Measurements from ENCODE around the gene EFCAB10.

EFCAB10 gene

DNA sequence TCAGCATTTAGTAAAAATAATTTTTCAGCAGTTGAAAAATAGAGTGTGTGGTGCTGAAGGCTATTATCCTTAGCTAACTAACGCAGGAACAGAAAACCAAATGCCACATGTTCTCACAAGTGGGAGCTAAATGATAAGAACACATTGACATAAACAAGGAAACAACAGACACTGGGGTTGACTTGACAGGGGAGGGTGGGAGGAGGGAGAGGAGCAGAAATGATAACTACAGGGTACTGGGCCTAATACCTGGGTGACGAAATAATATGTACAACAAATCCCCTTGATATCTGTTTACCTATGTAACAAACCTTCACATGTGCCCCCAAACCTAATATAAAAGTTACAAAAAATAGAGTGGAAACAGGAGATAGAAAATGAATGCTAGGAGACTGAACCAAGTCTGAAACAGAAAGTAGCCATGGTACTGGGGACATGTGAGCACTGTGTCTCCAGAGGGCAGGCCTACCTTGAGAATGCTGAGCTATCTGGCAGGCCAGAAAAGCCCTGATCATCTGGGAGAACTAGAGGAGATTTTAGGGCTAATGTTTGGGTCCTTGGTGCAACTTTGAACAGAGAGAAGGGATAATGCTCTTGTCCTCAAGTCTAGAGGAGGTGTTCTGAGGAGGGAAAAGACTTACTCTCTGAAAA lies 4.7 kb upstream of the EFCAB10 start:
- Mint-ChIP-seq H3K36me3 (ENCODE audit: low read depth) (no peaks in the 10 kb centered on the region), H3K4me1 (ENCODE audit: low read depth) (peaks cover 15% of the 10 kb centered on the region), H3K9me3 (peaks cover 11% of the 10 kb centered on the region), H3K27me3 (ENCODE audit: low read depth) (no peaks in the 10 kb centered on the region), H3K27ac (peak overlapping the region; percentile 43), H3K4me3 (no peak overlapping the region)

DNA sequence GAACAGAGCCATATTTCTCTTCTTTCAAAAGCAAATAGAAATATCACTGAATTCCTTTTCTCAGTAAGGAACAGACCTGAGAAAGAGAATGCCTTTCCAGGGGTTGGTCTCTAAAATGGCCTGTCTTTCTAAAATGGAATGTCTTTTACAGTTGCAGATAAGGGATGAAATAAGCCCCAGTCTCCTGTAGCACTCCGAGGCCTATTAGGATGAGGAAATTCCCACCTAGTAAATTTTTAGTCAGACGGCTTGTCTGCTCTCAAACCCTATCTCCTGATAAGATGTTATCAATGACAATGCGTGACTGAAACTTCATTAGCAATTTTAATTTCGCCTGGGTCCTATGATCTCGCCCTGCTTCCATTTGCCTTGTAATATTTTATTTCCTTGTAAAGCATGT lies 2.9 kb upstream of the EFCAB10 start:
- Mint-ChIP-seq H3K36me3 (ENCODE audit: low read depth) (no peaks in the 10 kb centered on the region), H3K4me1 (ENCODE audit: low read depth) (peaks cover 13% of the 10 kb centered on the region), H3K27ac (no peak overlapping the region), H3K4me3 (no peak overlapping the region), H3K9me3 (peaks cover 11% of the 10 kb centered on the region), H3K27me3 (ENCODE audit: low read depth) (no peaks in the 10 kb centered on the region)

DNA sequence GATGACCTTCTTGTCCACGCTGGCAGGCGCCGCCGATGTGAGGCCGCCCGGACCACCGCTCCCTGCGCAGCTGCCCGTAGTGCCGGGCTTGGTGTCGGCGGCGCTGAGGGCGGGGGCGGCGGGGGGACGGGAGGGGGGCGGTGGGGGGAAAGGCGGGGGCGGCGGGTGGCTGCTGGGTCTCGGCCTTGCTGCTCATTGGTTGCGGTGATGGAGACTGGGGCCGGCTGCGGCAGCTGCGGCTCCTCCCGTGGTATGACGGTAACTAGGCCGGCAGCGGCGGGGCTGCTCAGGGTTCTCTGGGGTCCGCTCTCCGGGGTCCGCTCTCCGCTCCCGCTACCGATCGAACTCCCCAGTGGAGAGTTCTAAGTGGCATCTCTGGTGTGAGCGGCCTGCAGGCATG lies 1.8 kb upstream of the EFCAB10 start:
- no peak overlapping the region for H3K27ac Mint-ChIP-seq
- no peaks in the 10 kb centered on the region for H3K36me3 Mint-ChIP-seq (ENCODE audit: low read depth)
- peaks cover 11% of the 10 kb centered on the region for H3K9me3 Mint-ChIP-seq
- H3K27me3 Mint-ChIP-seq (ENCODE audit: low read depth): no peaks in the 10 kb centered on the region
- H3K4me3 Mint-ChIP-seq: no peak overlapping the region
- peaks cover 11% of the 10 kb centered on the region for H3K4me1 Mint-ChIP-seq (ENCODE audit: low read depth)

DNA sequence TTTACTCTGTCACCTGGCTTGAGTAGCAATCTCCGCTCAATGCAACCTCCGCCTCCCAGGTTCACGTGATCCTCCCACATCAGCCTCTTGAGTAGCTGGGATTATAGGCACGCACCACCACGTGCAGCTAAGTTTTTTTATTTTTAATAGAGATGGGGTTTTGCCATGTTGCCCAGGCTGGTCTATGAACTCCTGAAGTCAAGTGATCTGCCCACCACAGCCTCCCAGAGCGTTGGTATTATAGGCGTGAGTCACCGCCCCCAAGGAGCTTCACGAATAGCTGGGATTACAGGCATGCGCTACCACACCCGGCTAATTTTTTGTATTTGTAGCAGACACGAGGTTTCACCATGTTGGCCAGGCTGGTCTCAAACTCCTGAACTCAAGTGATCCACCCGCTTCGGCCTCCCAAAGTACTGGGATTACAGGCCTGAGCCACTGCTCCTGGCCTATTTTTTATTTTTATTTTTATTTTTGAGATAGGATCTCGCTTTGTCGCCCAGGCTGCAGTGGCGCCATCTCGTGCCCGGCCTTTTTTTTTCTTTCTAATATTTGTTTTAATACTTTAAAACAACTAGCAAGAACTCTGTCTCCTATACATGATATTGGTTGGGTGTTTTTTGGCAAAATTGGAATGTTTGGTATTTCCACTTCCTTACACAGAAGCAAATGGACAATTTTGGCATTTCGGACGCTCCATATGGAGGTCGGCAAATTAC lies 1.1 kb downstream of the EFCAB10 start:
- Mint-ChIP-seq H3K27ac (no peak overlapping the region), H3K27me3 (ENCODE audit: low read depth) (no peaks in the 10 kb centered on the region), H3K9me3 (peaks cover 11% of the 10 kb centered on the region), H3K4me1 (ENCODE audit: low read depth) (peaks cover 6% of the 10 kb centered on the region), H3K4me3 (no peak overlapping the region), H3K36me3 (ENCODE audit: low read depth) (no peaks in the 10 kb centered on the region)

DNA sequence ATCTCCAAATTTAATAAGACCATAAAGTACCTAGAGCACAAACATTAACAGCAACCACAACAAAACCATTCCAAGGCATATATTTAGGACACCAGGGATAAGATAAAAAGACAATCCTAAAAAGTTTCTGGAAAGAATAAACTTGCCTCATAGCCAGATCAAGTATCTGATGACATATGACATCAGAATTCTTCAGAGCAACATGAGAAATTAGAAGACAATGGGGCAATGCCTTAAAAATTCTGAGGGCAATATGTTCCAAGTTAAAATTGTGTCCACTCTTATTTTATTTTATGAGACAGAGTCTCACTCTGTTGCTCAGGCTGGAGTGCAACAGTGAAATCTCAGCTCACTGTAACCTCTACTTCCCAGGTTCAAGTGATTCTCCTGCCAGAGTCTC lies 2.8 kb downstream of the EFCAB10 start:
- H3K36me3 Mint-ChIP-seq (ENCODE audit: low read depth): no peaks in the 10 kb centered on the region
- H3K27ac Mint-ChIP-seq: no peak overlapping the region
- no peak overlapping the region for H3K4me3 Mint-ChIP-seq
- peaks cover 6% of the 10 kb centered on the region for H3K4me1 Mint-ChIP-seq (ENCODE audit: low read depth)
- H3K9me3 Mint-ChIP-seq: no peaks in the 10 kb centered on the region
- H3K27me3 Mint-ChIP-seq (ENCODE audit: low read depth): no peaks in the 10 kb centered on the region

DNA sequence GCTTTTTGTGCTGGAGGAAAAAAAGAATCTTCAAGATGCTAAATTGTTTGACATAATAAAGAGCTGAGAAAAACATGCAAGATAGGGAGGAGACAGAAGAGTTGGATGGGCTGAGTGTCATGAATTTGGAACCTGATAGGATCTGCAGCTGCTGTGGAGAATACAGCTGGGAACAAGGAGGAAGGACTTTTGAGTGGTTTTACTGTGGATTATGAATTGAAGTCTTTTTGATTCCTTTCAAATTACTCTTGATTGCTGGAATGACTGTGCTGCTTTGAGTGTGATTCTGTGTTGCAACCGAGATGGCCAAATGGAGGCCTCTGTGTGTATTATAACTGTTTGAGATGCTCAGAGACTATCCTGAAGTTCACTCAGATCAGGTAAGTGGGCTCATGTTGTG lies 4.0 kb downstream of the EFCAB10 start:
- H3K4me3 Mint-ChIP-seq: no peak overlapping the region
- H3K27ac Mint-ChIP-seq: no peak overlapping the region

DNA sequence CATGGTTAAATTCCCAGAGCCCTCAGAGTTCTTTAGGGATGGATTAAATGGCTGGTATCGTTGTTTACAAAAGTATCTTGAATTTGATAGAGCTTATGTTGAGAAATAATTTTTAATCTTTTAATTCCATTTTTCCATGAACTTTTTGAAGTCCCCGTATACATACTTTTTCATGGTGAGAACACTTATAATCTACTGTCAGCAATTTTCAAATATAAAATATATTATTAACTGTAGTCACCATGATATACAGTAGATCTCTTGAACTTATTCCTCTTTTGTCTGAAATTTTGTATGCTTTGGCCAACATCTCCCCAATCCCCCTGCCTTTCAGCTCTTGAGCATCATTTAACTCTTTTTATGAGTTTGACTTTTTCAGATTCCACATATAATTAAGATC lies 9.4 kb downstream of the EFCAB10 start:
- Mint-ChIP-seq H3K4me3 (no peak overlapping the region), H3K36me3 (ENCODE audit: low read depth) (peaks cover 14% of the 10 kb centered on the region), H3K9me3 (no peaks in the 10 kb centered on the region), H3K27me3 (ENCODE audit: low read depth) (no peaks in the 10 kb centered on the region), H3K4me1 (ENCODE audit: low read depth) (no peaks in the 10 kb centered on the region), H3K27ac (no peak overlapping the region)

More for the DNA sequence above, 4.0 kb downstream of the EFCAB10 start:
- H3K36me3 Mint-ChIP-seq (ENCODE audit: low read depth): peaks cover under 1% of the 10 kb centered on the region
- no peaks in the 10 kb centered on the region for H3K27me3 Mint-ChIP-seq (ENCODE audit: low read depth)
- H3K9me3 Mint-ChIP-seq: no peaks in the 10 kb centered on the region
- H3K4me1 Mint-ChIP-seq (ENCODE audit: low read depth): peaks cover 6% of the 10 kb centered on the region

DNA sequence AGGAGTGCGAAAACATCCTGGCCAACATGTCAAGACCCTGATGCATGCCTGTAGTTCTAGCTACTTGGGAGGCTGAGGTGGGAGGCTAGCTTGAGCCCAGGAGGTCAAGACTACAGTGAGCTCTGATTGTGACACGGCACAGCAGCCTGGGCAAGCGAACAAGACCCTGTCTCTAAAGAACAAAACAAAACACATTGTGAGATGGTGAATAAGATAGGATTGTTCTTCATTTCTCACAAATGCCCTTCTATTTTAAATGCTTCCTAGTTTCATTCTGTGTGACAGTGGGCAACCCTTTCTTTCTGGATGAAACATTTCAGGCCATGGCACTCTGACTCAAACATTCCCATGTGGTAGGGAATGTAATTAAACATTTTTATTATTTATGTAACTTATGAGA lies 13.5 kb downstream of the EFCAB10 start:
- no peaks in the 10 kb centered on the region for H3K9me3 Mint-ChIP-seq

DNA sequence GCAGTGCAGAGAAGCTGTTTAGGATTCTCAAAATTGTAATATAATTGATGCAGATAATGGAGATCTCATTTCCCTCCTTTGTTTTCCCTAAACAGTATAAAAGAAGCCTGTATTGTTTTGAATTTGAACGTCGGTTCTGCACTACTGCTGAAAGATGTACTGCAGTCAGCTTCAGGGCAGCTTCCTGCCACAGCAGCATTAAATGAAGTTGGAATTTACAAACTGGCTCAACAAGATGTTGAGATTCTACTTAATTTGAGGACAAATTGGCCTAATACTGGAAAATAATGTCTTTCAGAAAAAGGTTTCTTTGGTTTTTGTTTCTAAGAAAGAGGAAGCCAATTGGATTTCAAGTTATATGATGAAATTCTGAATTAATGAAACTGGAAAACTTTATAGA lies 14.3 kb downstream of the EFCAB10 start:
- no peak overlapping the region for H3K27ac Mint-ChIP-seq

More for the DNA sequence above, 13.5 kb downstream of the EFCAB10 start:
- peaks cover 26% of the 10 kb centered on the region for H3K36me3 Mint-ChIP-seq (ENCODE audit: low read depth)
- H3K27me3 Mint-ChIP-seq (ENCODE audit: low read depth): no peaks in the 10 kb centered on the region
- H3K4me3 Mint-ChIP-seq: no peak overlapping the region
- H3K4me1 Mint-ChIP-seq (ENCODE audit: low read depth): no peaks in the 10 kb centered on the region
- no peak overlapping the region for H3K27ac Mint-ChIP-seq

DNA sequence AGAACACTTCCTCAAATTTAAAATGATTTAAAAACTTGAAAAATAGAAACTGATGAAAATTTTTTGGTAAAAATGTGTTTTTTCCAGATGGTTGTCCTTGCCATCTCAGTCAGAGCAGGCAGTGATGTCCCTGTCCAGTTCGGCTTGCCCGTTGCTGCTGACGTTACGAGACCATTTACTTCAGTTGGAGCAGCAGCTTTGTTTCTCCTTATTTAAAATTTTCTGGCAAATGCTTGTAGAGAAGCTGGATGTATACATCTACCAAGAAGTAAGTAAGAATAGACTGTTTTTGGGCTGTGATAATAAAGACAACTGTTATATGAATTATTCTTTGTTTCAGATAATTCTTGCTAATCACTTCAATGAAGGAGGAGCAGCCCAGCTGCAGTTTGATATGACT lies 16.1 kb downstream of the EFCAB10 start:
- Mint-ChIP-seq H3K9me3 (no peaks in the 10 kb centered on the region), H3K27ac (no peak overlapping the region), H3K27me3 (ENCODE audit: low read depth) (no peaks in the 10 kb centered on the region), H3K36me3 (ENCODE audit: low read depth) (peaks cover 23% of the 10 kb centered on the region), H3K4me3 (no peak overlapping the region), H3K4me1 (ENCODE audit: low read depth) (no peaks in the 10 kb centered on the region)

More for the DNA sequence above, 14.3 kb downstream of the EFCAB10 start:
- H3K27me3 Mint-ChIP-seq (ENCODE audit: low read depth): no peaks in the 10 kb centered on the region
- H3K4me1 Mint-ChIP-seq (ENCODE audit: low read depth): no peaks in the 10 kb centered on the region
- peaks cover 25% of the 10 kb centered on the region for H3K36me3 Mint-ChIP-seq (ENCODE audit: low read depth)
- H3K9me3 Mint-ChIP-seq: no peaks in the 10 kb centered on the region
- no peak overlapping the region for H3K4me3 Mint-ChIP-seq

DNA sequence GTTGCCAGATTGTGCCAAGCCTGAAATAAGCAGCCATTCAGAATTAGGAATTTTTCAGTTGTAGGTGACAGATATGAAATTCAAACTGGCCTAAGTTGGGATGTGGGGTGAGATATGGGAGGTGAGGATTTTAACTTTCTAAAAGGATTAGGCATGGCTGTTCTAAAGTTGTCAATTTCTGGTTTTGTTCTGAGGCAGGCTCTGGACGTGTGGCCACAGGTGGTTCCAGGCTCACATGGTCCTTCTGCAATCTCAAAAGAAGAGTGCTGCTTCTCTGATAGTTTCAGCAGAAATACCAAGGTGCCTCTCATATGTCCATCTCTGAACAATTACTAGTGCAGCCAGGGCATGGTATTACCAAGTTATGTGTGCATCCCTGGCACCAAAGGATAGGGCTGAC lies 21.4 kb downstream of the EFCAB10 start:
- peaks cover 19% of the 10 kb centered on the region for H3K36me3 Mint-ChIP-seq (ENCODE audit: low read depth)
- no peak overlapping the region for H3K27ac Mint-ChIP-seq
- no peak overlapping the region for H3K4me3 Mint-ChIP-seq
- H3K27me3 Mint-ChIP-seq (ENCODE audit: low read depth): no peaks in the 10 kb centered on the region
- H3K9me3 Mint-ChIP-seq: no peaks in the 10 kb centered on the region
- no peaks in the 10 kb centered on the region for H3K4me1 Mint-ChIP-seq (ENCODE audit: low read depth)

DNA sequence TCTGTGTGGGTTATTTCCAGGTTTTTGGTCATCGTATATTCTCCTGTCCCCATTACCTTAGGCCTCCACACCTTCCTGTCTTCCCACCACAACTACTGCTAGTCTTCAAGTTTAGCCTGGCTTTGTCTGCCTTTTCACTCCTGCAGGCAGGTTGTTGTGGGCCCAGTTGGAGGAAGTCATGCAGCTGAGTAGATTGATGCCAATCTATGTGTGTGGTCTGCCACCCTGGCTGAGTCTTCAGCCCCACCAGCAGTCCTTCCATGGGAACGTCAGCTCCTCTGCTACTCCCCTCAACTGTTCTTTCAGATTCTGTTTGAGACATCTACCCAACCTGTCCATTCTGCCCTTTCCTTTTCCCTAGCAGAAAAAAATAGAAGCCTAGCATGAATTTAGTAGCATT lies 43.0 kb downstream of the EFCAB10 start:
- Mint-ChIP-seq H3K36me3 (ENCODE audit: low read depth) (peaks cover 22% of the 10 kb centered on the region), H3K27ac (no peak overlapping the region), H3K4me3 (no peak overlapping the region), H3K4me1 (ENCODE audit: low read depth) (peaks cover 14% of the 10 kb centered on the region), H3K27me3 (ENCODE audit: low read depth) (no peaks in the 10 kb centered on the region), H3K9me3 (no peaks in the 10 kb centered on the region)

DNA sequence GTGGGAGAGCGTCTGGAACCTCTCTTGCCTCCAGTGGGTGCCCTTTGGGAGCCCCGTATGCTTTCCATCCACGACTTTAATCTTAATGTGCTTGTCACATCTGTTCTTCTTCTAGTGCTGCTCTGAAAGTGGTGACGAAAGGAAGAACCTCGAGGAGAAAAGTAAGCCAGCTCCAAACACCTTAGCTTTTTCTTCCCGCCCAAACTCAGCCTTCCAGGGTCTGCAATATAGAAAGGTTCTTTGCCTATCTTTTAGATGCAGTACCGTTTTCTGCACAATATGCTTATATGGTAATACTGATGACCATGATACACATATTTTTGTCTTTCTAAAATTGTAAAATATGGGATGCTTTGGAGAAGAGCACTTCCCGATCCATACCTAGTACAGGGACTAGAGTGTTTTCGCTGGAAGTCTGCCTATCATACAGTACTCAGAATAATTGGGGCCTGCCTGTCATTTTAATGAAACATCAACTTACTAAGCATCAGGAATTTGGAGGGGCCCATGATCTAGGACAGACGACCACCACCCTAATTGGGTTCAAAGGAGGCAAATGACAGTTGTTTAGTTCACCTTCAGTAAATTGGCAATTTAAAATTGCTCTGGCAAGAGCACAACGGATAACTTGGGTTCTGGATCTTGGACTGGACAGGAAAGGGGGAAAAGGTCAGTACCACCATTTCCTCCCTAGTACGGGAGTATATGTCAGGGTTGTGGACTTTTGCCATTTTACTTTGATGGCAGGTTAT lies 48.4 kb downstream of the EFCAB10 start:
- Mint-ChIP-seq H3K4me3 (peak overlapping the region; percentile 94), H3K36me3 (ENCODE audit: low read depth) (peaks cover 9% of the 10 kb centered on the region), H3K27ac (peak overlapping the region; percentile 89), H3K4me1 (ENCODE audit: low read depth) (peaks cover 25% of the 10 kb centered on the region), H3K27me3 (ENCODE audit: low read depth) (no peaks in the 10 kb centered on the region), H3K9me3 (no peaks in the 10 kb centered on the region)

DNA sequence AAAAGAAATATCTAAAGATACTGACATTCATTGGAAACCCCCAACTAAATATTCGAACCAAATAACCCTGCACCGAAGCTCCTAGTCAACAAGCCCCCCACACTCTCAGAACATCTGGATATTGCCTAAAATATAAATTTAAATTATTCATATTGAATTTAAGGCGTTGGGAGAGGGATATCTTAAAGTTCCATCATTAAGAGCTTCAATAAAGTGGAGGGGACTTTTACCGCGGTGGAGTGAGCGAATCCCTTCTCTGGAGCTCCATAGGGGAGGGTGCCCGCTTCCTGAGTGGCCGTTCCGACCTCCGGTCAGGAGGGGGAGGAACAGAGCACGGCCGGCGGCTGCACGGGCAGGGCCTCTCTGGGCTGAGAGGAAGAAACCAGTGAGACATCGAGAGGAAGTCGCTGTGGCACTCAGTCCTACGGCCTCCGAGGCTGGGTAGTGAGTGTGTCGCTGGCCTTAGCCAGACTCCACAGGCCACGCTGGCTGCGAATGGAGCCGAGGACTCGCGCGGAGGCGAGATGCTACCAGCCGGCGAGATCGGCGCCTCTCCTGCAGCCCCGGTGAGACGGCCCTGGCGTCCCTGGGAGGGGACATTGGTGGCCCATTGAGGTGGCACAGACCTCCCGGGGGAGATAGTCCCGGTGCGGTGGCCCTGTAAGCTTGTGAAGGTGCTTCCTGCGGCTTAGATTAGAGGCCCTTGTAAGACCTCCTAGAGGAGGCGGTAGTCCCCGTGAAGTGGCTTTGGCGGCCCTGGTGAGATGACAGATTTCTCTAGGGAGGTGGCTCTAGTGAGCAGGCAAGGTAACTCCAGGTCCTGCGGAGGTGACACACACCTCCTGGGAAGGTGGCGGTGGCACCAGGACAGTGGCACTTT lies 49.3 kb downstream of the EFCAB10 start, which contains the start of gene RINT1:
Gene RINT1 (plus strand): TSS at position 410 of the 880 bp plus-strand sequence. CDS start 115 bp downstream, at position 525.
- H3K4me1 Mint-ChIP-seq (ENCODE audit: low read depth): peaks cover 25% of the 10 kb centered on the region
- peak within 1 kb of the TSS; percentile 89 for H3K27ac Mint-ChIP-seq
- H3K4me3 Mint-ChIP-seq: peak within 1 kb of the TSS; percentile 94
- peaks cover 8% of the 10 kb centered on the region for H3K36me3 Mint-ChIP-seq (ENCODE audit: low read depth)
- H3K27me3 Mint-ChIP-seq (ENCODE audit: low read depth): no peaks in the 10 kb centered on the region
- H3K9me3 Mint-ChIP-seq: no peaks in the 10 kb centered on the region
